Bronchial epithelial cell (primary cell): ENCODE measurements around the gene PPP2R5D. TPM values are rescaled to one million over a fixed set of nuclear protein-coding genes. Genes with fewer than 3 reads are reported as not detected.

Experiments
- DNase-seq: peaks from one replicate; pipeline ENCODE4 v3.0.0-alpha.2; 2010; ENCODE audit warnings: low read depth
- FAIRE-seq: peaks from 2 replicates; lab custom pipeline; 2011; peaks lifted over from hg19 to GRCh38; lab: Jason Lieb, UNC
- H3K27me3 ChIP-seq: 2 replicates; pipeline ENCODE4 v1.5.1; 2011; ENCODE audit warnings: low read length; ENCODE audit not compliant: control insufficient read depth, insufficient read depth
- H3K36me3 ChIP-seq: 2 replicates; pipeline ENCODE4 v1.5.1; 2011; ENCODE audit warnings: low read length; ENCODE audit not compliant: control insufficient read depth, insufficient read depth
- H3K4me3 ChIP-seq: 2 replicates; pipeline ENCODE4 v1.5.1; 2011; ENCODE audit warnings: mild to moderate bottlenecking, low read depth, low read length, control low read depth
- total RNA-seq: library from RNA; depleted of rRNA; stranded (reverse); fragments of >200 nt; gene quantifications from 2 replicates; pipeline ENCODE4 v1.2.1, GENCODE V29; 2014
- TF ChIP-seq, protein P1 (sequence below): IDR thresholded peaks from 2 replicates; pipeline ENCODE4 v1.5.1; 2011; ENCODE audit warnings: mild to moderate bottlenecking, moderate library complexity, low read length, control low read depth, inconsistent platforms; ENCODE audit not compliant: insufficient read depth, severe bottlenecking

PPP2R5D gene
- total RNA-seq, 1 donor from 2014 or later = 27.6 TPM

DNA sequence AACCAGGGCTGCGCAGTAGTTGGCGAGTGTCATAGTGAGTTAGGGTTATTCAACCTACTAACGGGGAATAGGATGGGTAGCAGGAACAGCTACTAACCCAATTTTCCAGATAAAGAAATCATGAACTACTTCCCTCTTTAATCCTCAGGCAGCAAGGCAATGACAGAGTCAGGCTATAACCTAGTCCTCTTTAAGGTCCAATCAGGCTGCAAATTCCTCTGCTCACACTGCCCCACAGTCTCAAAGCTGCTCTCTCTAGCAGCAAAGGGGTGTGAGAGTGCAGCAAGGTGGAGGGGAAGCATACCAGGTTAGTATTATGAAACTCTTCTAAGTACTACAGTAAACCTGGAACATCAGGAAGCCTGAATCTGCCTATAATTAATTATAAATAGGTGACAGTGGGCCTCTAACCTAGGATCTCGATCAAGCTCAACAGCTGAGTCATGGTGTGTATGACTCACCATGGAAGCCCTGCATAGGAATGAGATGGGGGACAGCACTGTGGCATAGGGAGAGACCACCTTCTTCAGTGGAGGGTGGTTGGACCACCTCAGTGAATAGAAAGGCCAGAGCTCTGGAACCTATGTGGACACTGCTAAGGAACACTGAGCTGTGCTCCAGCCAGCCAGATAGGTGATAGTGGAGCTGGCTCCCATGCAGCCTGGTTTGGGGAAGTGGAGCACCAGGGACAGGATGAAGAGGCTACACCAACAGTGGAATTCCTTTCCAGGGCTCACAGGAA lies 13.3 kb upstream of the PPP2R5D start:
- no peak for FAIRE-seq
- DNase-seq = peak; percentile 56
- Histone ChIP-seq H3K27me3 (no peaks in the 10 kb centered on the region), H3K4me3 (no peak overlapping the region), H3K36me3 (peaks cover 17% of the 10 kb centered on the region)
- TF ChIP-seq, protein P1, sequence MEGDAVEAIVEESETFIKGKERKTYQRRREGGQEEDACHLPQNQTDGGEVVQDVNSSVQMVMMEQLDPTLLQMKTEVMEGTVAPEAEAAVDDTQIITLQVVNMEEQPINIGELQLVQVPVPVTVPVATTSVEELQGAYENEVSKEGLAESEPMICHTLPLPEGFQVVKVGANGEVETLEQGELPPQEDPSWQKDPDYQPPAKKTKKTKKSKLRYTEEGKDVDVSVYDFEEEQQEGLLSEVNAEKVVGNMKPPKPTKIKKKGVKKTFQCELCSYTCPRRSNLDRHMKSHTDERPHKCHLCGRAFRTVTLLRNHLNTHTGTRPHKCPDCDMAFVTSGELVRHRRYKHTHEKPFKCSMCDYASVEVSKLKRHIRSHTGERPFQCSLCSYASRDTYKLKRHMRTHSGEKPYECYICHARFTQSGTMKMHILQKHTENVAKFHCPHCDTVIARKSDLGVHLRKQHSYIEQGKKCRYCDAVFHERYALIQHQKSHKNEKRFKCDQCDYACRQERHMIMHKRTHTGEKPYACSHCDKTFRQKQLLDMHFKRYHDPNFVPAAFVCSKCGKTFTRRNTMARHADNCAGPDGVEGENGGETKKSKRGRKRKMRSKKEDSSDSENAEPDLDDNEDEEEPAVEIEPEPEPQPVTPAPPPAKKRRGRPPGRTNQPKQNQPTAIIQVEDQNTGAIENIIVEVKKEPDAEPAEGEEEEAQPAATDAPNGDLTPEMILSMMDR = no peak

DNA sequence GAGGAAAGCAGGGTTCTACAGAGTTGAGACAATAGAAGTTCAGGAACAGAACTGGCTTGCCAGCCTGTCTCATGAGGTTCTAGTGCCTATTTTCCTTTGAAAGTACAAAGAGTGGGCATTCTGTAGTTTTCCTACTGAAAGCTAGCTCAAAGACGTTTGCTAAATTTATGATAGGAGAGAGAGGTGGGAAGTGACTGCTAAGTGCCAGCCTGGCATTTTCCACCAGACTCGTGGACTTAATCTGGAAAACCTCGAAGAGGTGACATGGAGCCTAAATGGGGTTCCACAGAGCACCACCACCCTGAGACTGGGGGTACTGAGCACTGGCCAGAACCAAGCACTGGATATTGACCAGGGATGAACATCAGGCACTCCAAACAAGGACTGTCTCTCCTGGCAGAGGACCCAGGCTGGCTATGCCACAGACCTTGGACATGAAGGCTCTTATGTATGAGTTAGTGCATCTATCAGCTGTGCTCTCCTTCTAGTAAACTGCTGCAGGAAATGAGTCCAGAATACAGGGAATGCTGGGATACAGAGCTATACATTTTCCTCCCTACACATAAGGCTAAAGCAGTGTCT lies 12.5 kb upstream of the PPP2R5D start:
- FAIRE-seq (no peak), DNase-seq (no peak)
- TF ChIP-seq, protein P1 = no peak
- Histone ChIP-seq H3K36me3 (peaks cover 14% of the 10 kb centered on the region), H3K27me3 (no peaks in the 10 kb centered on the region), H3K4me3 (no peak overlapping the region)

DNA sequence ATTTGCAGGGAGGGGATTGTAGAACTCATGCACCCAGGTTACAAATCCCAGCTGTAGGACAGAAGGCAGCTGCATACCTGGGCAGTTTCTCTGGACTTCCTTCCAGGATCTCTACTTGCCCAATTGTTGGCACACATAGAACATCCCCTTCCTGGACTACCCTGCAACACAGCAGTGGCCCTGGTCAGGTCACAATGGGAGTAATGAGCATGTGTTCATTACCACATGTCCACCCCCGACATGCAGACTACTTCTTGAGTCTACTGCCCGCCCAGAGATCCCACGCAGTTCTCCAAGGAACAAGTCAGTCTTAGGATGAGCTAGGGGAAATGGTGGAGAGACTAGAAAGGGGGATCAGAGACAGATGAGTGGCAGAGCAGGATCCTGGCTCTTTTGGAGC lies 10.4 kb upstream of the PPP2R5D start:
- FAIRE-seq (no peak), DNase-seq (no peak)
- no peak overlapping the region for H3K4me3 ChIP-seq
- TF ChIP-seq, protein P1 = no peak
- H3K36me3 ChIP-seq = peaks cover 7% of the 10 kb centered on the region
- H3K27me3 ChIP-seq = no peaks in the 10 kb centered on the region

DNA sequence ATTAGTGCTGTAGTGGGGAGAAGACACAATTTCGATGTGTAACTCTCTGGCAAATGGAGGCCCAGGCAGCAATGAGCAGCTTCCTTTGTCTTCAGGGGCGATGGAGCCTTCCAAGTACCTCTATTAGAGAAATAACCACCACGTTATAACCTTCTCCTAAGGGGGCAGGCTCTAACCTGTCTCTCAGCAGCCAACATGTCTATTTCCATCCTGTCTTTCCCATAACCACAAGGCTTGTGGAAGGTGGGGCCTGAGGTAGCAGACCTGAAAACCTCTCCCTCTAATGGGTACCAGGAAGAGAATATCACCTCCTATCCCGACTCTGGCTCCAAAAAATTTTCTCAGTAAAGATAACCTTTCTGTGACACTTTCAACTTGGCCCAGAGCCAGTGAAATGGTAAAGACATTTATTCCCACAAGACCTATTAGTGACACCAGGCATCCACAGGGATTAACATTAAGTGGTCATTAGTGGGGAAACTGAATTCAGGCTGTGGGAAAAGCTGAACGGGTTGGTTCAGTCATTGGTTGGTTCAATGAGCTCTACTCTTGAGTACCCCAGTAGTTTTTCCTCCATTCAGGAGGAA lies 9.4 kb upstream of the PPP2R5D start:
- no peak for FAIRE-seq
- TF ChIP-seq, protein P1 = no peak
- no peak overlapping the region for H3K4me3 ChIP-seq
- no peaks in the 10 kb centered on the region for H3K27me3 ChIP-seq
- H3K36me3 ChIP-seq = peaks cover 3% of the 10 kb centered on the region
- peak; percentile 87 for DNase-seq

DNA sequence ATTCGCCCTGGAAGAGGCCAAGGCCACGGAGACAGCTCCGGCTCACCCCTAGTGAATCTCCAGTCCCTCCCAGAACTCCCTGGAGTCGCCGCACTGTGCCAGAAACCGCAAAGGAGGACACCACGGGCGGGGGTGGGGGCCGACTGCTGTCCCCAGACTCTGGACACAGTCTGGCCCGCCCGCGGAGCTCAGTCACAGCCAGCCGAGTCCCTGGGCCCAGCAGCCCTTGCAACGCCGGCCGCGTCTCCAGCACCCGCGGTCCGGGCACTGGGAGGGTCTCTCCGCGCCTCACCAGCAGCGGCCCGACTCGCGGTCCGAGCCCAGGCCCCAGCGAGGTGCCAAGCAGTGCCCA lies 5.9 kb upstream of the PPP2R5D start:
- Histone ChIP-seq H3K36me3 (peaks cover 3% of the 10 kb centered on the region), H3K27me3 (no peaks in the 10 kb centered on the region), H3K4me3 (peak overlapping the region; percentile 65)
- TF ChIP-seq, protein P1 = no peak
- FAIRE-seq = no peak
- DNase-seq = no peak
